IMR-90 (cell line): ENCODE data around the gene ATXN7L3. TPM values are rescaled to one million over a fixed set of nuclear protein-coding genes. Genes with fewer than 3 reads are reported as not detected.
"Not testable (repeated sequence)": the region's sequence is repeated elsewhere in the genome, so short reads cannot be mapped to it uniquely, and the experiment has no call there.

Experiments
- ATAC-seq: fragments of 200-7000 bp; cut with Tn5 transposase; 2 replicates; pipeline ENCODE4 v1.9.1; 2020; ENCODE audit warnings: low read depth, mild to moderate bottlenecking, moderate library complexity
- BruUV-seq: library from RNA; stranded (reverse); fragments of 400-500 nt; replicated peaks from 2 replicates; lab custom pipeline; 2021; lab: Mats Ljungman, UMichigan
- CTCF ChIA-PET: fragments of 300-600 bp; formaldehyde crosslinking; extraction: SDS; loops from one replicate; lab custom pipeline; 2021; ENCODE audit warnings: antibody characterized with exemption; lab: Yijun Ruan, JAX
- POLR2A ChIA-PET: fragments of 300-600 bp; sonication (Branson Sonifier 250); formaldehyde crosslinking; loops from one replicate; lab custom pipeline; 2022; ENCODE audit warnings: antibody characterized with exemption; ENCODE audit not compliant: unreplicated experiment; lab: Charles Lee
- DNase-seq: peaks from one replicate; pipeline ENCODE4 v3.0.0; 2013
- H2AFZ ChIP-seq: replicated peaks from 2 replicates; pipeline ENCODE3; 2013; ENCODE audit warnings: low read length, mild to moderate bottlenecking; ENCODE audit not compliant: poor library complexity
- H2AK5ac ChIP-seq: 2 replicates; pipeline ENCODE4 v1.6.1; 2013; ENCODE audit warnings: low read depth, low read length, inconsistent platforms
- H2AK9ac ChIP-seq: replicated peaks from 2 replicates; pipeline ENCODE3; 2013; ENCODE audit warnings: mild to moderate bottlenecking, low read depth, low read length, moderate library complexity; ENCODE audit not compliant: poor library complexity
- H2BK120ac ChIP-seq: 2 replicates; pipeline ENCODE4 v1.6.1; 2013; ENCODE audit warnings: low read depth, low read length, inconsistent platforms
- H2BK15ac ChIP-seq: 3 replicates; pipeline ENCODE4 v1.6.1; 2013; ENCODE audit warnings: low read depth, low read length, inconsistent platforms
- H2BK20ac ChIP-seq: 2 replicates; pipeline ENCODE4 v1.6.1; 2013; ENCODE audit warnings: low read depth, mild to moderate bottlenecking, inconsistent platforms, low read length, moderate library complexity
- H2BK5ac ChIP-seq: 2 replicates; pipeline ENCODE4 v1.6.1; 2013; ENCODE audit warnings: mild to moderate bottlenecking, low read depth, low read length, inconsistent platforms; ENCODE audit not compliant: poor library complexity, severe bottlenecking
- H3K14ac ChIP-seq: replicated peaks from 2 replicates; pipeline ENCODE4 v1.6.1; 2013; ENCODE audit warnings: low read depth, low read length, inconsistent platforms
- H3K18ac ChIP-seq: 2 replicates; pipeline ENCODE4 v1.6.1; 2013; ENCODE audit warnings: low read depth, low read length, control low read depth
- H3K23ac ChIP-seq: 2 replicates; pipeline ENCODE4 v1.6.1; 2013; ENCODE audit warnings: low read depth, low read length, inconsistent platforms
- H3K27ac ChIP-seq: 2 replicates; pipeline ENCODE4 v1.5.1; 2013; ENCODE audit warnings: mild to moderate bottlenecking, control low read depth, low read length; ENCODE audit not compliant: insufficient read depth
- H3K27me3 ChIP-seq: 2 replicates; pipeline ENCODE4 v1.6.1; 2013; ENCODE audit warnings: low read length; ENCODE audit not compliant: control insufficient read depth, insufficient read depth
- H3K36me3 ChIP-seq: 2 replicates; pipeline ENCODE4 v1.6.1; 2013; ENCODE audit warnings: low read length, mixed read lengths; ENCODE audit not compliant: control insufficient read depth, insufficient read depth
- H3K4ac ChIP-seq: 2 replicates; pipeline ENCODE4 v1.6.1; 2013; ENCODE audit warnings: low read depth, low read length, inconsistent platforms
- H3K4me1 ChIP-seq: 2 replicates; pipeline ENCODE4 v1.6.1; 2013; ENCODE audit warnings: low read length, mixed read lengths; ENCODE audit not compliant: control insufficient read depth, insufficient read depth
- H3K4me2 ChIP-seq: 2 replicates; pipeline ENCODE4 v1.6.1; 2013; ENCODE audit warnings: low read depth, mild to moderate bottlenecking, control low read depth, low read length, moderate library complexity
- H3K4me3 ChIP-seq: 2 replicates; pipeline ENCODE4 v1.5.1; 2013; ENCODE audit warnings: low read depth, mild to moderate bottlenecking, control low read depth, low read length, moderate library complexity; ENCODE audit not compliant: insufficient read depth
- H3K56ac ChIP-seq: 2 replicates; pipeline ENCODE4 v1.6.1; 2013; ENCODE audit warnings: low read length, inconsistent platforms; ENCODE audit not compliant: insufficient read depth; ENCODE audit errors: extremely low read depth
- H3K79me1 ChIP-seq, 2 experiments: 2 replicates each; pipeline ENCODE4 v1.6.1; 2013; ENCODE audit warnings: low read length in 2 of 2, inconsistent platforms in 1 of 2, low read depth in 1 of 2
- H3K9ac ChIP-seq: 2 replicates; pipeline ENCODE4 v1.6.1; 2013; ENCODE audit warnings: low read depth, low read length, control low read depth
- H3K9me1 ChIP-seq: 2 replicates; pipeline ENCODE4 v1.6.1; 2013; ENCODE audit warnings: low read length, inconsistent platforms; ENCODE audit not compliant: insufficient read depth
- H3K9me3 ChIP-seq: 2 replicates; pipeline ENCODE4 v1.6.1; 2013; ENCODE audit warnings: low read length; ENCODE audit not compliant: control insufficient read depth, insufficient read depth
- H4K20me1 ChIP-seq: 2 replicates; pipeline ENCODE4 v1.6.1; 2013; ENCODE audit warnings: low read length, inconsistent platforms; ENCODE audit not compliant: insufficient read depth
- H4K5ac ChIP-seq: 2 replicates; pipeline ENCODE4 v1.6.1; 2013; ENCODE audit warnings: mild to moderate bottlenecking, low read depth, low read length, control low read depth
- H4K8ac ChIP-seq, 2 experiments: 2 replicates each; pipeline ENCODE4 v1.6.1; 2013; ENCODE audit warnings: low read depth in 2 of 2, low read length in 2 of 2, control low read depth in 1 of 2, inconsistent platforms in 1 of 2
- H4K91ac ChIP-seq: 2 replicates; pipeline ENCODE4 v1.6.1; 2013; ENCODE audit warnings: low read depth, low read length, inconsistent platforms; ENCODE audit not compliant: insufficient read depth
- WGBS, 2 experiments: methylation state at CpG; one replicate each; pipeline versions ENCODE4 v1.1.5 to v1.1.7; 2013; ENCODE audit warnings: missing lambda C conversion rate in 2 of 2; ENCODE audit not compliant: insufficient read length in 1 of 2; ENCODE audit errors: extremely low coverage in 2 of 2; 5-methylcytosine and 5-hydroxymethylcytosine counted together
- dilution Hi-C: fragments of 300-500 bp; cut with HindIII; formaldehyde crosslinking; loops from one replicate; pipeline ENCODE4 v1.14.3; 2018; ENCODE audit warnings: low sequenced_read_pairs; ENCODE audit not compliant: unreplicated experiment
- in situ Hi-C: fragments of 300-500 bp; cut with MboI; formaldehyde crosslinking; loops from 3 replicates; pipeline ENCODE4 v1.14.3; 2019; ENCODE audit warnings: low sequenced_read_pairs, inconsistent platforms, mixed read lengths
- intact Hi-C: fragments of 100-400 bp; cut with micrococcal nuclease; formaldehyde crosslinking; loops from 2 replicates; pipeline ENCODE4 v1.10.0; 2022
- polyA plus RNA-seq, 3 experiments: library from polyadenylated mRNA; depleted of rRNA; stranded (reverse); fragments of >200 nt; gene quantifications; 2 replicates each; pipeline ENCODE4 v1.2.3, GENCODE V29; 2012; ENCODE audit warnings: low replicate concordance in 1 of 3
- total RNA-seq: library from RNA; depleted of rRNA; stranded (reverse); fragments of >200 nt; gene quantifications from 2 replicates; pipeline ENCODE4 v1.2.3, GENCODE V29; 2012

ATXN7L3 gene
- total and polyA plus RNA-seq, 2 of the 4 experiments (the other 2 are of a cell fraction) = 17.2 to 40.9 TPM

DNA sequence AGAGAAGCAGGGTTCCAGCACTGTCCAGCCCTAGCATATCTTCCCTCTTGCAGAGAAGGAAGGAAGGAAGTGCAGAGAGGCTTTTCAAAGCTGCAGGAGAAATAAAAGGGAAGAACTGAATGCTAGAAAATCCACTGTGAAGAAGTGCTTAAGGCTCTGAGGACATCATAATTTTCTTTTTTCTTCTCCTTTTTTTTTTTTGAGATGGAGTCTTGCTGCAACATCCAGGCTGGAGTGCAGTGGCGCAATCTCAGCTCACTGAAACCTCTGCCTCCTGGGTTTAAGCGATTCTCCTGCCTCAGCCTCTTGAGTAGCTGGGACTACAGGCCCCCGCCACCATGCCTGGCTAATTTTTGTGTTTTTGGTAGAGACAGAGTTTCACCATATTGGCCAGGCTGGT lies 50.6 kb downstream of the ATXN7L3 start:
- intact Hi-C loops, H3K18ac ChIP-seq, H4K5ac ChIP-seq, H3K27ac ChIP-seq, H2AFZ ChIP-seq, H3K56ac ChIP-seq, H2BK5ac ChIP-seq, in situ Hi-C loops, H3K9me3 ChIP-seq, BruUV-seq, H3K4ac ChIP-seq, DNase-seq, H3K27me3 ChIP-seq, H3K23ac ChIP-seq, dilution Hi-C loops, H2AK5ac ChIP-seq, H4K20me1 ChIP-seq, H3K9ac ChIP-seq, H2AK9ac ChIP-seq, H3K4me2 ChIP-seq, H2BK120ac ChIP-seq, H2BK15ac ChIP-seq, H3K4me3 ChIP-seq, H3K4me1 ChIP-seq, H3K14ac ChIP-seq, H4K91ac ChIP-seq, H4K8ac ChIP-seq, ATAC-seq, H2BK20ac ChIP-seq: not testable (repeated sequence)
- ChIA-PET CTCF (interaction anchor here (0.6 kb wide), 1 partner anchor 106 kb away, joined by 7 read pairs; no protein-coding TSS in a partner anchor), POLR2A (interaction anchor here (0.7 kb wide), 1 partner anchor 657 kb away, joined by 6 read pairs; no protein-coding TSS in a partner anchor)
- Histone ChIP-seq H3K9me1 (peaks cover 11% of the 10 kb centered on the region; the same call in 1 of the 2 replicates), H3K79me1 (peaks cover 32 to 47% of the 10 kb centered on the region in 2 experiments), H3K36me3 (peaks cover 14% of the 10 kb centered on the region; the same call in 1 of the 2 replicates)
- no CpG with 5 or more reads among the region's 3 CpGs for WGBS, 2 experiments
